Upper lobe of left lung (tissue), 6 donors: ENCODE measurements around the gene WDR46. TPM values are rescaled to one million over a fixed set of nuclear protein-coding genes. Genes with fewer than 3 reads are reported as not detected.

Experiments
- ATAC-seq, 2 donors: fragments of 200-7000 bp; cut with Tn5 transposase; one replicate each; pipeline ENCODE4 v1.9.1; 2022; ENCODE audit warnings: mild to moderate bottlenecking in 2 of 2, moderate library complexity in 2 of 2; ENCODE audit not compliant: low FRiP score in 2 of 2
- DNase-seq, 2 donors: peaks; one replicate each; pipeline ENCODE4 v3.0.0-alpha.2; 2019 to 2020
- H3K27ac ChIP-seq, 4 donors: fragments of 200-600 bp; sonication (generic); one replicate each; pipeline ENCODE4 v1.5.1; 2016 to 2019
- H3K27me3 ChIP-seq, 4 donors: fragments of 200-600 bp; sonication (generic); one replicate each; pipeline ENCODE4 v1.5.1; 2017 to 2019
- H3K36me3 ChIP-seq, 4 donors: fragments of 200-600 bp; sonication (generic); one replicate each; pipeline ENCODE4 v1.5.1; 2016 to 2019
- H3K4me1 ChIP-seq, 4 donors: fragments of 200-600 bp; sonication (generic); one replicate each; pipeline ENCODE4 v1.5.1; 2018 to 2019
- H3K4me3 ChIP-seq, 4 donors: fragments of 200-600 bp; sonication (generic); one replicate each; pipeline ENCODE4 v1.5.1; 2017 to 2019; ENCODE audit warnings: mild to moderate bottlenecking in 2 of 4, moderate library complexity in 1 of 4
- H3K9me3 ChIP-seq, 4 donors: fragments of 200-600 bp; sonication (generic); one replicate each; pipeline ENCODE4 v1.5.1; 2018 to 2019
- CTCF ChIP-seq, 6 experiments: fragments of 450-650 bp in 4 of 6; fragments of 200-600 bp in 2 of 6; sonication (generic) in 2 of 6; IDR thresholded peaks; one replicate each; pipeline ENCODE4 v1.5.1; 2016 to 2019; ENCODE audit warnings: antibody characterized with exemption in 6 of 6
- EP300 ChIP-seq, 4 donors: sonication (generic); formaldehyde crosslinking; IDR thresholded peaks; one replicate each; pipeline ENCODE4 v1.5.1; 2017; ENCODE audit warnings: antibody characterized with exemption in 4 of 4, control low read depth in 2 of 4
- POLR2A ChIP-seq, 4 donors: fragments of 450-650 bp; IDR thresholded peaks; one replicate each; pipeline ENCODE4 v1.5.1; 2016 to 2017; ENCODE audit warnings: antibody characterized with exemption in 4 of 4, mild to moderate bottlenecking in 2 of 4
- POLR2AphosphoS5 ChIP-seq, 2 donors: sonication (generic); formaldehyde crosslinking; IDR thresholded peaks; one replicate each; pipeline ENCODE4 v1.5.1; 2017; ENCODE audit warnings: antibody characterized with exemption in 2 of 2
- WGBS, 2 donors: methylation state at CpG; one replicate each; pipeline ENCODE4 v1.1.5; 2017 to 2018; 5-methylcytosine and 5-hydroxymethylcytosine counted together
- total RNA-seq, 6 donors: library from RNA; depleted of rRNA in 4 of 6; stranded (reverse); fragments of >200 nt in 4 of 6; gene quantifications; one replicate each; pipeline versions ENCODE4 v1.1.0 to v1.2.1, GENCODE V29; 2016 to 2021
- donor health status: DM: no; HTN: no; CAD: no; lungs with moderate emphysema.
- donor health status: DM: no; HTN: yes; CAD: no; lungs with severe emphysema.

The WDR46 gene
- total RNA-seq, 6 donors from 2014 or later, result 21.1 to 50.3 (median 41.7) TPM

- no peaks in the 10 kb centered on the region for H3K9me3 ChIP-seq
- H3K27me3 ChIP-seq, result no peaks in the 10 kb centered on the region
- peaks cover 9 to 73% (median 47%) of the 10 kb centered on the region in 4 donors for H3K36me3 ChIP-seq
- peaks cover 7 to 40% (median 11%) of the 10 kb centered on the region in 4 donors for H3K4me1 ChIP-seq
- ATAC-seq, result no peak
- DNase-seq, result no peak
- TF ChIP-seq POLR2AphosphoS5 (IDR thresholded peaks at IDR 0.05) (no peak), EP300 (IDR thresholded peaks at IDR 0.05) (no peak), CTCF (IDR thresholded peaks at IDR 0.05) (no peak), POLR2A (IDR thresholded peaks at IDR 0.05) (no peak)
- H3K4me3 ChIP-seq, result no peak overlapping the region
- 83 to 84% methylated on average over 4 of the region's 4 CpGs for WGBS, 2 donors
- no peak overlapping the region for H3K27ac ChIP-seq
Measured at GRCh38 chr6:33306356-33306755, 17.3 kb upstream of the WDR46 start.

DNA sequence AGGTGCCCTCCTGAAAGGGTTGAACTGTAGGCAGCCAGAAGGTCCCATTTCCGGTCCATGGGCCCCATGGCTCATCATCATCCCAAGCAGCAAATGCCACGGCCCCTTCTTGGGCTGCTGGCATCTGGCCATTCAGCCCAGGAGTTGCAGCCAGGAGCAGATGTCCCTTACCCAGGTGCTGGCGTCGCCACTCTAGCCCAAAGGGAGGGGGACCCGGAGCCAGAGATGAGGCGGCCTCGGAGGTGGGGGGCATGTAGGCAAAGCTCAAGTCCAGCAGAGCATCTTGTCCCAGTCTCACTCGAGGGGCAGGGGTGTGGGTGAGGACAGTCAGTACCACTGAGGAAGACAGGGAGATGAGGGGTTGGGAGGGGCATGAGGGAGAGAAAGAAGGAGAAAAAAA lies 16.0 kb upstream of the WDR46 start:
- DNase-seq, result no peak
- Histone ChIP-seq H3K4me3 (no peak overlapping the region), H3K9me3 (no peaks in the 10 kb centered on the region), H3K27me3 (no peaks in the 10 kb centered on the region), H3K36me3 (peaks cover 9 to 60% (median 40%) of the 10 kb centered on the region in 4 donors), H3K4me1 (peaks cover 12 to 43% (median 14%) of the 10 kb centered on the region in 4 donors), H3K27ac (no peak overlapping the region)
- TF ChIP-seq POLR2A (IDR thresholded peaks at IDR 0.05) (no peak), POLR2AphosphoS5 (IDR thresholded peaks at IDR 0.05) (no peak), CTCF (IDR thresholded peaks at IDR 0.05) (no peak), EP300 (IDR thresholded peaks at IDR 0.05) (no peak)
- ATAC-seq, result no peak
- 87 to 92% methylated on average over 8 of the region's 8 CpGs for WGBS, 2 donors

- H3K36me3 ChIP-seq, result peaks cover 9 to 54% (median 38%) of the 10 kb centered on the region in 4 donors
- no peaks in the 10 kb centered on the region for H3K27me3 ChIP-seq
- no peak overlapping the region for H3K27ac ChIP-seq
- no peak overlapping the region for H3K4me3 ChIP-seq
- H3K4me1 ChIP-seq, result peaks cover 13 to 49% (median 17%) of the 10 kb centered on the region in 4 donors
- no peak for ATAC-seq
- H3K9me3 ChIP-seq, result no peaks in the 10 kb centered on the region
- TF ChIP-seq CTCF (IDR thresholded peaks at IDR 0.05) (no peak), POLR2AphosphoS5 (IDR thresholded peaks at IDR 0.05) (no peak), POLR2A (IDR thresholded peaks at IDR 0.05) (no peak), EP300 (IDR thresholded peaks at IDR 0.05) (no peak)
- WGBS, 2 donors, result 77 to 93% methylated on average over 3 to 15 of the region's 16 CpGs
- DNase-seq, result peak in 1 of 2 donors; percentile 65
Measured at GRCh38 chr6:33304216-33304615, 15.2 kb upstream of the WDR46 start.

GRCh38 chr6:33301877-33302276 lies 12.8 kb upstream of the WDR46 start:
- Histone ChIP-seq H3K27ac (no peak overlapping the region), H3K27me3 (no peaks in the 10 kb centered on the region), H3K36me3 (peaks cover 9 to 42% (median 38%) of the 10 kb centered on the region in 4 donors), H3K9me3 (no peaks in the 10 kb centered on the region), H3K4me3 (no peak overlapping the region), H3K4me1 (peaks cover 20 to 61% (median 25%) of the 10 kb centered on the region in 4 donors)
- 89 to 95% methylated on average over 3 of the region's 3 CpGs for WGBS, 2 donors
- TF ChIP-seq CTCF (IDR thresholded peaks at IDR 0.05) (no peak), EP300 (IDR thresholded peaks at IDR 0.05) (no peak), POLR2AphosphoS5 (IDR thresholded peaks at IDR 0.05) (no peak), POLR2A (IDR thresholded peaks at IDR 0.05) (no peak)
- no peak for DNase-seq
- ATAC-seq, result no peak
